Daoy (cell line): Measurements from ENCODE around the gene IL34. TPM values are rescaled to one million over a fixed set of nuclear protein-coding genes. Genes with fewer than 3 reads are reported as not detected.
"Not testable (repeated sequence)": the region's sequence is repeated elsewhere in the genome, so short reads cannot be mapped to it uniquely, and the experiment has no call there.

Experiments used
- DNase-seq: peaks from one replicate; pipeline ENCODE4 v3.0.0-alpha.2; 2015; ENCODE audit warnings: low read depth
- total RNA-seq: library from RNA; depleted of rRNA; stranded (reverse); fragments of >200 nt; shearing (Covaris generic); gene quantifications from 2 replicates; pipeline ENCODE4 v1.2.3, GENCODE V29; 2014

The IL34 gene
- total RNA-seq, 1 experiment from 2014 or later: 2.7 TPM

DNA sequence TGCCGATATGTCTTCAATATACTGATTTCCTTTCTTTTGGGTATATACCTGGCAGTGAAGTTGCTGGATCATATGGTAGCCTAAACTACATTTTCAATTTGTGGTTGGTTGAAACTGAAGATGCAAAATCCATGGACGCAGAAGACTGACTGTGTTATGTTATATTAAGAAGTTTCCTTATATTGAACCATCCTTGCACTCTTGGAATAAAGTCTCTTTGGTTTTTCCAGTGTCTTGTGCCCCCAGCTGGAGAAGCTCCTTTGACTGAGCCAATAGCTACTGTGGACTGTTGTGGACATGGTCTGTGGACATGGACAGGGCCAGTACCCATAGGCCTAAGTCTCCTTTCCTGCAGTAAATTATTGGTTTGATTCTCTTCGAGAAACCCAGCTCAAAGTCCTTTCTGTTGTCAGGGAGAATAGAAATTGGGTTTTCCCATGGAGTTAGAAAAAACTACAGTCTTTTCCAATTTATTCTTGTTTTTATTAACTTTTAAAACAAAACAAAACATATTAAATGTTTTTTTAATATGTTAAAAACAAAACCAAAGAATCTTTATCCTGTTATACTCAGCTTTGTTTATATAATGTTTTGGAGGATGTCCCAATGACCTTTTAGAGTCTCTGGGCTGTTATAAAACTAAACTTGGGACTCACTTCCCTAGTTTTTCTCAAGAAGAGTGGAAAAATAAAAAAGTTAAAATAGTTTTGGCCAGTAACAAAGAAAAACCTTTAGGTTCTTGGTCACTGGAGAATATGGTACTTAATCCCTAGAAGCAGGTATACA is 15.2 kb upstream of the IL34 start:
- DNase-seq: no peak

DNA sequence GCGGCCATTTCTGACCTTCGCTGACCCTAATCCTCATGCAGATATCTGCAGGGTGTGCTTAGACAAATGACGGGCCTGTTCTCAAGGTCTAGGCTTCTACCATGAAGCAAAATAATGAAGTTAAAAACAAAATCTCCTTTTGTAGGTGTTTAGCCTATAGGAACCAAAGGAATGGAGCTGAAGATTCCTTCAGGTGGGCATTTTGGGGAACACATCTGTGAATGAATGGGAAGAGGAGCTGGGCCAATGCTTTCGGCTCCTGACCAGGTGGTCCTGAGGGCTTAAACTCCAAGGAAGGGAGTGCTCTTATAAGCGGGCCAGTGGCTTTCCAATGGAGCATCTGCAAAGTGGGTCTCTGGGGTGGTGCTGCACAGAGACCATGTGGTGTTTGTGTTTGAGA is 14.1 kb upstream of the IL34 start:
- DNase-seq: no peak

DNA sequence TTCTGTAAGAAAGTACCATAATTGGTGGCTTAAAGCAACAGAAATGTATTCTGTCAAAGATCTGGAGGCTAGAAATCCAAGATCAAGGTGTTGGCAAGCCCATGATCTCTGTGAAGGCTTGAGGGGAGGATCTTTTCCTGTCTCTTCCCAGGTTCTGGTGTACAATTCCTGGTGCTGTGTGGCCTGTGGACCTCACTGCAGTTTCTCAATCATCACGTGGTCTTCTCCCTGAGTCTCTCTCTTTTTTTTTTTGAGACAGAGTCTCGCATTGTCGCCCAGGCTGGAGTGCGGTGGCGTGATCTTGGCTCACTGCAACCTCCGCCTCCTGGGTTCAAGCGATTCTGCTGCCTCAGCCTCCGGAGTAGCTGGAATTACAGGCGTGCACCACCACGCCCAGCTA is 12.7 kb upstream of the IL34 start:
- not testable (repeated sequence) for DNase-seq

DNA sequence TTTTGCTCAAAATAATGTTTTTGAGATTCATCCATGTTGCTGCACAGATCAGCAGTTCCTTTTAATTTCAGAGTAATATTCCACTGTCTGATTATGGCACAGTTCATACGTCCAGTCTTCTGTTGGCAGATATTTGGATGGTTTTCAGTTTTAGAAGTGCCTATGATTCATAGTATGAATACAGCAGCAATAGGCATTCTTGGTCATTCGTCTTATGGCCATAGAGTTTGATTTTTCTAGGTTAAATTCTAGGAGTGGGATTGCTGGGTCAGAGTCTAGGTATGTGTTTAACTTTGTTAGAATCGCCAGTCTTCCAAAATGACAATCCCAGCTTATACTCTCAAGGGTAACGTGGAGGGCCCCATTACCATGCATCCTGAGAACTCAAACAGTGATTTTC is 11.5 kb upstream of the IL34 start:
- no peak for DNase-seq

DNA sequence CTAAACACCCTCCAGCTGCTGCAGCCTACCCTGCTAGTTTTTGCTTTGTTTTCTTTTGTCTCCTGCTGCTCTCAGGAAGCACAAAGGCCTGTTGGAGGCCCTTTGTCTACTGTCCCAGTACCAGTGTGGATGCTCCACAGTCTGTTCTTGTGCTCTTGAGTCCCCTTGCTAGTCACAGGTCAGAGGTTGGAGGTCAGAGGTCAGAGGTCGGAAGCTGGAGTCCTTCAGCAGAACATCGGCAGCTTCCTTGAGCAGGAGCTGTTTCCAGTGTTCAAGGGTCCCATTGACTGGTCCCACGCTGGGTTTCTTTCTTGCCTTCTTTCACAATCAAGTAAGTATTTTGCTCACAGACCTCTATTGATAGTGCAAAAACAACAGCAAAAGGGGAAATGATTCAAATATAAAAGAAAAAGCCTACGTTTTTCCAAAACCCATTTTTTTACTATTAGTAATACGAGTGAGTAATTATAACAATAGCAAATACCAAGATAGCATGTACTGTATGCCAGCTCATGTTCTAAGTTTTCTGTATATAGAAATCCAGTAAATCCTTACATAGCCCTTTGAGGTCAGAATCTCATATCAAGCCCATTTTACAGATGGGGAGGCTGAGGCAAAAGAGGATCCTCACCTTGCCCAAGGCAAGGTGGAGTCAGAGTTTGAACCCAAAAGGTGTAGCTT is 10.9 kb upstream of the IL34 start:
- DNase-seq: no peak

DNA sequence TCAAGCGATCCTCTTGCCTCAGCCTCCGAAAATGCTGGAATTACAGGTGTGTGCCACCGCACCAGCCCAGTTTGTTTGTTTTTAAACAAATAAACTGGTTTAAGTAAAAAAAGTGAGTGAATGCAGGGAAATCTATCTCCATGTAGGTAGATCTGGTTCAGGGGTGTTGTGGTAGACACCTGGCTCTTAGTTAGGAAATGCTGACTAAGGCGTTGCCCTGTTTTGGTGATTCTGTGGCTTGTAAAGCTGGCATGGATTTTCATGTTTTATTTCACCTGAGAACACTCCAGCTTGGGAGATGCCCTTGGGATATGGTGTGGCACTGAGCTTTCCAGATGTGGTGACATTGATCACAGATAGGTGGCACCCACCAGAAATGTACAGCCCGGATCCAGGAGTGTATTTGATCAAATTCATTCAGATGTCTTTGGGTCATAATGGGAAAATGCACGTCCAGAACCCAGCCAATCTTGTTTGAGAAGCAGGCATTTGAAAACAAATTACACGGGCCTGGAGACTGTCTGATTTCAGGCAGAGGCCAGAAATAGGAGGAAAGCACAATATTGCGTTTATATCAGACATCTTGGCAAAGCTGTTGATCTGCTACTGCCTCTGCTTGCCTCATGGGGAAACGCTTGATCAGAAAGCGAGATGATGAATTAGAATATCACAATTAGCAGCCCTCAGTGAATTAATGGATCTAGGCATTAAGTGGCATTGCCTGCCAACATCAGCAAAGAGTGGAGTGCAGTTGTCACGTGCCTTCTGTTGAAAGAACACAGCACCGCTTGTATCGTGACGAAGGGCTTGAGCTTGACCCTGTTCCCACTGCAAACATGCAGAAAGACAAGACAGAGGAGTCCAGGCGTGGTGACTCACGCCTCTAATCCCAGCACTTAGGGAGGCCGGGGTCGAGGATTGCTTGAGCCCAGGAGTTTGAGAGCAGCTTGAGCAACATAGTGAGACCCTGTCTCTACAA is 7.3 kb upstream of the IL34 start:
- peak; percentile 30 for DNase-seq

DNA sequence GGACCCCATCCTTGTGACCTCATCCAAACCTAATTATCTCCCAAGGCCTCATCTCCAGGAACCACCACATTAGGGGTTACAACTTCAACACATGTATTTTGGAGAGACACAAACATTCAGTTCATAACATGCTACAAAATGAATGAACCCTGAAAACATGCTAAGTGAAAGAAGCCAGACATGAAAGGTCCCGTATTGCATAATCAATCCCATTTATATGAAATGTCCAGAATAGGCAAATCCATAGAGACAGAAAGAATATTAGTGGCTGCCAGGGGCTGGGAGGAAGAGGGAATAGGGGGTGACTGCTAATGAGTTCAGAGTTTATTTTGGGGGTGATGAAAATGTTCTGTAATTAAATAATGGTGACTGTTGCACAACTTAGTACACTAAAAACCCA is 3.7 kb upstream of the IL34 start:
- DNase-seq: no peak

DNA sequence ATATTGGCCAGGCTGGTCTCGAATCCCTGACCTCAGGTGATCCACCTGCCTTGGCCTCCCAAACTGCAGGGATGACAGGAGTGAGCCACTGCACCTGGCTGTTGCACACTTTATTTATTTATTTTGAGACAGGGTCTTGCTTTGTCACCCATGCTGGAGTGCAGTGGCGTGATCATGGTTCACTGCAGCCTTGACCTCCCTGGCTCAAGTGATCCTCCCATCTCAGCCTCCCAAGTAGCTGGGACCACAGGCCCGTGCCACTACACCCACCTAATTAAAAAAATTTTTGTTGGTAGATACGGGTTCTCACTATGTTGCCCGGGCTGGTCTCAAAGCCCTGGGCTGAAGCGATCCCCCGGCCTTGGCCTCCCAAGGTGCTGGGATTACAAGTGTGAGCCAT is 3.1 kb upstream of the IL34 start:
- DNase-seq: not testable (repeated sequence)

DNA sequence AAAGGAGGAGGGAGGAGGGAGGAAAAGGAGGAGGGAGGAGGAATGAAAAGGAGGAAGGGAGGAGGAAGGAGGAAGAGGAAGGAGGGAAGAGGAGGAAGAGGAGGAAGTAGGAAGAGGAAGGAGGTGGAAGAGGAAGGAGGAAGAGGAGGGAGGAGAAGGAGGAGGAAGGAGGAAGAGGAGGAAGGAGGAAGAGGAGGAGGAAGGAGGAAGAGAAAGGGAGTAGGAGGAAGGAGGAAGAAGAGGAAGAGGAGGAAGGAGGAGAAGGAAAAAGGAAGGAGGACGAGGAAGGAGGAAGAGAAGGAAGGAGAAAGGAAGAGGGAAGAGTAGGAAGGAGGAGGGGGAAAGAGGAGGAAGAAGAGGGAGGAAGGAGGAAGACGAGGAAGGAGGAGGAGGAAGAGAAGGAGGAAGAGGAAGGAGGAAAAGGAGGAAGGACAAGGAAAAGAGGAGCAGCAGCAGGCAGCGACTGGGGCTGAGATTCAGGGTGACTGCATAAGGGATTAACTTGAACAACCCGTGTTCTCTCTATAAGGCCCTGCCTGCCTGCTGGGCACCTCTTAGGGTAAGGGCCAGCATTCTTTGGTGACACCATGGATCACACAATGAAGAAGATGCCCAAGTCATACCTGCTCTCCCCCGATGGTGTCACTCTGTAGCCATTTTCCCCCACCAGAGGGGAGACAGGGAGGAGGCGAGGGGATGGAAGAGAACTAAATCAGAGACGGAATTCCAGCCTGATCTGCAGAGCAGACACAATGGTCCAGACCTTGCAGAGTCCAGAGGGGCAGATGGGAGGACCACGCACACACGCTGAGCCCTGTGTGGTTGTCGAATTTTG is 1.4 kb upstream of the IL34 start:
- DNase-seq: no peak

DNA sequence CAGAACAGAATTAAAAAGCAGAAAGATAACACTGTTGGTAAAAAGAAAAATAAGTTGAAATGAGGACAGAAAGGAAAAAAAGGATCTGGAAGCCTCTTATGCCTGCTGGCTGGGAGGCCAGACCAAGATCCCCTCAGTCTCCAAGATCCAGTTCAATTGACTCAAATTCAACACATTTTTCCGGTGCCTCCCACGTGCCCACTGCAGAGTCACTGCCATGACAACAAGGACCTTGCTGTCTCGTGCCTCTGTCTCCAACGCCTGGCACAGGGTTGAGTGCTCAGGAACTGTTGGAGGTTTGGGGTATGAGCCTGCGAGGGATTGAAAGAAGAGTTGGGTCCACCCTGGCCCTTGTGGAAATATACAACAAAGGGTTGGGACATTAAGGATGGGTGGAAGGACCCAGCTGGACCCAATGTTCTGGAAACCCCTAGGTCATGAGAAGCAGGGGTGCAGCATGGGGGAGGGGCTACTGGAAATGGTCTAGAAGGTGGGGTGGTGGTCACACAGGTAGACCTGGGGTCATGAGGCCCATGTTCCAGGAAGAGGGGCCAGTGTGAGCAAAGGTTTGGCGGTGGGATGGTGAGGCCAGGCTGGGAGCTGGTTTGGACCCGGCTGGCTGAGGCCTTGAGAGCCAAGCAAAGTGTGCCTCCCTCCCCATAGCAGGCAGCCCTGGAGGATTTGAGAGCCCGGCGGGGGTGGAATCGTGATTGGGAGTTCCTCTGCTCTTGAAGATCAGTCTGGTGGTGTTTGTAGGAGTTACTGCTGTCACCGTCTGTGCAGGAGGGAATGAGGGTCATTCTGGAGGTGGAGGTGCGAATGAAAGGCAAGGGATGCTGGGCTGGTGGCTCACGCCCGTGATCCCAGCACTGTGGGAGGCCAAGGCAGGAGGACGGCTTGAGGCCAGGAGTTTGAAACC is 1.3 kb downstream of the IL34 start:
- DNase-seq: no peak

DNA sequence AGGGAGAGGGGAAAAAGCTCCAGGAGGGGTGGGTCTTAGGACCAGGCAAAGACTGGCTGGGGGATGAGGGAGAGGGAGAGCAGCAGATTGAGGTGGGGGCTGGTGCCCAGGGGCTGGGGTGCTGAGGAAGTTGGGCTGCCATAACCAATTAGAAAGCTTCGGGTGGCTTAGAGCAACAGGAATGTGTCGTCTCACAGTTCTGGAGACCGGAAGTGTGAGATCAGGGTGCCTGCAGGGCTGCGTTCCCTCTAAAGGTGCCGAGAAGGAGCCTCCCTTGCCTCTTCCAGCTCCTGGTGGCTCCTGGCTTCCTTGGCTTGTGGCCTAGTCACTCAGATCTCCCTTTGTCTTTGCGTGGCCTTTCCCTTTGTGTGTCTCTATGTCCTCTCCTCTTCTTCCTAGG is 2.2 kb downstream of the IL34 start:
- DNase-seq: no peak

DNA sequence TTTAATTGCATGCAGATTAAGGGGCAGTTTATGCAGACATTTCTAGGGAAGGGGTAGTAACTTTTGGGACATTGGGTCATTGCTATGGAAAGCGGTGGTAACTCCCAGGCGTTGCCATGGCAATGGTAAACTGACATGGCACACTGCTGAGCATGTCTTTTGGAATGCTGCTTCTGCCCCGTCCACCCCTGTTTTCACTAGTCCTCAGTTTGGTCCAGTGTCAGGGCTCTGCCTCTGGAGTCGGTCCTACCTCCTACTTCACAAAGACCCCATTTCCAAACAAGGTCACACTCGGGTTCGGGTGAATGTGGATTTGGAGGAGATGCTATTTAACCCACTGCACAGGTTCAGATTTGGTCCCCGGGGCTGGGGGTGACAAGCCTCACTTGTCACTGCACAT is 2.9 kb downstream of the IL34 start:
- no peak for DNase-seq

DNA sequence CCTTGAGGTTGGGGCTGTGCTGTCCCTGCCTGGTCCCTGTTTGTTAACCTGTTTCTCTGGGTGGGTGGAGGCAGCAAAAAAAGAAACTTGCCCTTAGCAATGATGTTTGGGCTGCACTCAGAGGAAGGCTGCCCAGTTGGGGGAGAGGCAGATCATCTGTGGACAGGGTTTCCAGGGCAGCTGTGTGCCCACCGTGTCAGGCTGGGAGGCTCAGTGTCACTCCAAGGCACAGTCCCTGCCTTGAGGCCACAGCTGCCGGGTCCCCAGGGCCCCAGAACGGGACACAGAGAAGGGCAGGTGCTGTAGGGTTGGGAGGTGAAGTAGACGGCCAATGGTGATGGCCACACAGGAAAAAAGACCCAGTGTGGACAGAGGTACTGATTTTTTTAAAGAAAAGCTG is 3.9 kb downstream of the IL34 start:
- no peak for DNase-seq

DNA sequence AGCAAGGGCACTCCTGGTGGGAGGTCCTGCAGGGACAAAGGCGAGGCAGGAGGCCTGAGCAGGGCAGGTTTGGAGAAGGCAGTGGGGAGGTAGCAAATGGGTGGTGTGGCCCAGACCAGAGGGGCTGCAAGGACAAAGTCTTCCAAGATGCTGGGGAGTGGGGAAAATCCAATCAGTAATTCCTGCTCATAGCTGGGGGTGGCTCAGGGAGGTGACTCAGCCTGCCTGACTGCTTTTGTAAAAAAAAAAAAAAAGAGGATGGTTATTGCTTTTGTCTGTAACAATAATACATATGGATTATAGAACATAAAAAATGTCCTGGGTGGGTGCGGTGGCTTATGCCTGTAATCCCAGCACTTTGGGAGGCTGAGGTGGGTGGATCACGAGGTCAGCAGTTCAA is 5.2 kb downstream of the IL34 start:
- no peak for DNase-seq

DNA sequence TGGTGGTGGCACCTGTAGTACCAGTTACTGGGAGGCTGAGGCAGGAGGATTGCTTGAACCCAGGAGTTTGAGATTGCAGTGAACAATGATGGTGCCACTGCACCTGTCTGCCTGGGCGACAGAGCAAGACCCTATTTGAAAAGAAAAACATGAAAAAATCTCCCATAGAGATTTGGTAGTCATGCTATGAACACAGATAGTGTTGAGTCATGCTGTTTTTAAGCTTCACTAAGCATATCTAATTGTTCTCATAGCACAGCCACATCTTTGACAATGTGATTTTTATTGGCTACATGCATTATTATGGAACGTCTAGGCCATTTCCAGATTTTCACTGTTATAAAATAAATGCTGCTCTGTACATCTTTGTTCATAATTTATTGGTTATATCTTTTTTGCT is 6.0 kb downstream of the IL34 start:
- DNase-seq: no peak

DNA sequence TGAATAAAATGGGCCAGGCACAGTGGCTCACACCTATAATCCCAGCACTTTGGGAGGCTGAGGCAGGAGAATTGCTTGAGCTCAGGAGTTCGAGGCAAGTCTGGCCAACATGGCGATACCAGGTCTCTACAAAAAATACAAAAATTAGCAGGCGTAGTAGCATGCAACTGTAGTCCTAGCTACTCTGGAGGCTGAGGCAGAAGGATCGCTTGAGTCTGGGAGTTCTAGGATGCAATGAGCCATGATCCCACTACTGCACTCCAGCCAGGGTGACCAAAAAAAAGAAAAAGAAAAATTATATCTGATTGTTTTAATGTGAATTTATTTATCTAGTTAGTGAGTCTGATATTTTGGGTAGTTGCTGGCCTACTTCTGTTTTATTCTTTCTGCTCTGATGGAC is 7.0 kb downstream of the IL34 start:
- no peak for DNase-seq

DNA sequence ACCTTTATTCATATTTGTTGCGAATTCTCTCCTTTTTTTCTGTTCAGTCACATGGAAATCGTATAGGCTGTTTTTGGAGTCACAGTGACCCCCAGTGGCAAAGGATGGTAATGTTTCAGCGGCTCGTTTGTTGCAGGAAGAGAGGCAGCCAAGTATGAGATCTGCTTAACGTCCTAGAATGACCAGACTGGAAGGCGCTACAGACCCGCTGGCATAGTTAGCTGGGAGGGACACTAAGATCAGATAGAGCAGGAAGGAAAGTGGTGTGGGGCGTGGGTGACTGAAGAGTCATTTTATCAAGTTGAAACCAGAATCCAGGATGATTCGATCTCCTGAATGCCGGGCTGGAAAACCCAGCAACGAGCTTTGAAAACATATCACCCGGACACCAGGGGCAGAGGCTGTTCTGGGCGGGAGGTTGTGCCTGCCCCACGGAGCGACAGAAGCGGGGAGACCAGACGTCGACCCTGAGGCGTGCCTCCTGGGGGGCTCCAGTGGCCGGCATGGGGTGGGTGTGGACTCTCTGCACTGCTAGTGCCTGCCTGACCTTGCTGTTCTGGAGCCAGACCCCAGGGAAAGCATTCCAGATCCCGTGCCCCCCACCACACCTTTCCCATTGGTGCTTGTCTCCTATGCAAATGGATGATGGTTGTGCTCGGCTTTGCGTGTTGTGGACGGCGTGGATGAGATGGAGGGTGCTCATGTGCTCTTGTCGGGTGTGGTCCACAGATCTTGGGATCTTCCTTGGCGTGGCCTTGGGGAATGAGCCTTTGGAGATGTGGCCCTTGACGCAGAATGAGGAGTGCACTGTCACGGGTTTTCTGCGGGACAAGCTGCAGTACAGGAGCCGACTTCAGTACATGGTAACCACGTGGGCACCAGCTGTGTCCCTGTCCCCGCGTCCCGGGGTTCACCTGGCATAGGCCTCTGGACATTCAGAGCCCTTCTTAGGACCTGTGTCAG is 7.7 kb downstream of the IL34 start:
- peak; percentile 76 for DNase-seq

DNA sequence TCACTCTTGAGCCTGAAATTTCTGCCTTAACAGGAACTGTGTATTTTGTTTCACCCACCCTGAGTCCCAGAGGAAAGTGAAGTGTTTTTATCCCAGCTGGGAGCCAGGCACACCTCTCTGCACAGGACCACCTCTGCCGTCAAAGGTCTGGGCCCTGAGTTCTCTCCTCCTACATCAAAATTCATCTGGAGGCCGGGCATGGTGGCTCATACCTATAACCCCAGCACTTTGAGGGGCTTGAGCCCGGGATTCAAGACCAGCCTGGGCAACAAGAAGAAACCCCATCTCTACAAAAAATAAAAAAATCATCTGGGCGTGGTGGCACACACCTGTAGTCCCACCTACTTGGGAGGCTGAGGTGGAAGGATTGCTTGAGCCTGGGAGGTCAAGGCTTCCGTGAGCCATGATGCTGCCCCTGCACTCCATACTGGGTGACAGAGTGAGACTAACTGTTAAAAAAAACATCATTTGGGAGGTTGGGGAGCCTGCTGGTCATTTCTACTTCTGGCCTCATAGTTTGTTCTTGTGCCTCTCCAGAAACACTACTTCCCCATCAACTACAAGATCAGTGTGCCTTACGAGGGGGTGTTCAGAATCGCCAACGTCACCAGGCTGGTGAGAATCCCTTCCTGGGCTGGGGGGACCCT is 9.8 kb downstream of the IL34 start:
- no peak for DNase-seq
